CD4-positive, alpha-beta T cell (primary cell): ENCODE results near the gene NFIL3. TPM values are rescaled to one million over a fixed set of nuclear protein-coding genes. Genes with fewer than 3 reads are reported as not detected.
A peak's percentile ranks its signal among the peaks of the same experiment; 100 is the strongest.

Experiments used
- ATAC-seq: fragments of 200-7000 bp; cut with Tn5 transposase; one replicate; pipeline ENCODE4 v1.10.0; 2022; ENCODE audit warnings: mild to moderate bottlenecking; ENCODE audit not compliant: poor library complexity
- CTCF ChIA-PET: fragments of 350-600 bp; sonication (Branson Sonifier 250); formaldehyde crosslinking; loops from one replicate; lab custom pipeline; 2021; ENCODE audit warnings: antibody characterized with exemption, inconsistent platforms; lab: Charles Lee
- POLR2A ChIA-PET: fragments of 350-600 bp; sonication (Branson Sonifier 250); formaldehyde crosslinking; loops from one replicate; lab custom pipeline; 2021; ENCODE audit warnings: antibody characterized with exemption, inconsistent platforms; lab: Charles Lee
- DNase-seq, 14 experiments: peaks; one replicate each; pipeline ENCODE4 v3.0.0-alpha.2; 2013 to 2020; ENCODE audit warnings: mixed read lengths in 2 of 14
- H3K27ac ChIP-seq, 2 donors: one replicate each; pipeline versions ENCODE4 v1.5.1 to v1.7.0; 2013; ENCODE audit warnings: low read length in 2 of 2, low read depth in 1 of 2, mild to moderate bottlenecking in 1 of 2
- H3K27me3 ChIP-seq, 2 experiments: 1 replicate in 1 of 2; 2 replicates in 1 of 2; pipeline versions ENCODE4 v1.6.1 to v1.7.0; 2013; ENCODE audit warnings: low read length in 2 of 2, control low read depth in 1 of 2, mild to moderate bottlenecking in 1 of 2, moderate library complexity in 1 of 2; ENCODE audit not compliant: insufficient read depth in 2 of 2, control insufficient read depth in 1 of 2
- H3K36me3 ChIP-seq: one replicate; pipeline ENCODE4 v1.6.1; 2013; ENCODE audit warnings: low read length, control low read depth; ENCODE audit not compliant: insufficient read depth
- H3K4me1 ChIP-seq: one replicate; pipeline ENCODE4 v1.6.1; 2013; ENCODE audit warnings: low read length, control low read depth; ENCODE audit not compliant: insufficient read depth
- H3K4me3 ChIP-seq: one replicate; pipeline ENCODE4 v1.5.1; 2013; ENCODE audit warnings: mild to moderate bottlenecking, low read length, moderate library complexity
- H3K9me3 ChIP-seq, 2 experiments: 1 replicate in 1 of 2; 2 replicates in 1 of 2; pipeline versions ENCODE4 v1.6.1 to v1.7.0; 2013; ENCODE audit warnings: low read length in 2 of 2, mild to moderate bottlenecking in 2 of 2, control low read depth in 1 of 2, moderate library complexity in 1 of 2; ENCODE audit not compliant: control insufficient read depth in 1 of 2, insufficient read depth in 1 of 2
- H3K27ac Mint-ChIP-seq: one replicate; pipeline ENCODE4 v1.8.0; 2020; ENCODE audit warnings: mixed read lengths
- H3K27me3 Mint-ChIP-seq: one replicate; pipeline ENCODE4 v1.8.0; 2021; ENCODE audit warnings: mixed read lengths
- H3K36me3 Mint-ChIP-seq: one replicate; pipeline ENCODE4 v1.8.0; 2021; ENCODE audit warnings: low read depth, mixed read lengths
- H3K4me1 Mint-ChIP-seq: one replicate; pipeline ENCODE4 v1.8.0; 2021; ENCODE audit warnings: low read depth, mixed read lengths
- H3K4me3 Mint-ChIP-seq: one replicate; pipeline ENCODE4 v1.8.0; 2020; ENCODE audit warnings: mild to moderate bottlenecking, mixed read lengths
- H3K9me3 Mint-ChIP-seq: one replicate; pipeline ENCODE4 v1.8.0; 2020; ENCODE audit warnings: mixed read lengths
- intact Hi-C, 2 experiments: fragments of 100-400 bp; cut with DNase I in 1 of 2; cut with micrococcal nuclease in 1 of 2; formaldehyde crosslinking; loops; one replicate each; pipeline versions ENCODE4 v1.15.1 to v1.9.0; 2023 to 2025; cut with DNase I, micrococcal nuclease
- total RNA-seq, 174 experiments: library from RNA in 2 of 174; stranded (reverse) in 2 of 174; gene quantifications; one replicate each; pipeline ENCODE4 v1.2.3 and lab custom pipeline; 2021 to 2026
- TF ChIP-seq, protein P1 (sequence below): fragments of 200-600 bp; IDR thresholded peaks from one replicate; pipeline ENCODE4 v1.8.0; 2022; ENCODE audit warnings: antibody characterized with exemption, mild to moderate bottlenecking

Gene NFIL3
- total RNA-seq, 2 experiments from 2014 or later, result 31.0 to 32.4 TPM

DNA sequence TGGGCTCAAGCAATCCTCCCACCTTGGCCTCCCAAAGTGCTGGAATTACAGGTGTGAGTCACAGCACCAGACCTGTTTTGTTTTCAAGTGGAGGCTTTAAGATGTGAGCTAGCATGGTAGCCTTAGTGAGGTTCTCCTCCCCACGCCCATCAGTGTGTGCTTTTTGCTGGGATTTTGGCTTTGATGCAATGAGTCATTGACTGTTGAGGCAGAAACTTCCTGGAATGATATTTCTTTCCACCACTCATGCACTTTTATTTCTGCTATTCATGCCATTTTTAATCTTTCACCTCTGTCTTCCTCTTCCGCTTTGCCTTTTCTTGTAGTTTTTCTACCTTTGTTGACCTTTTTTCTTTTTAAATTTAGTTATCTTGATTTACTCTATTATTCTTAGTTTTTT lies 4.2 kb upstream of the NFIL3 start:
- Histone ChIP-seq H3K27me3 (no peaks in the 10 kb centered on the region), H3K36me3 (no peaks in the 10 kb centered on the region), H3K4me1 (peaks cover 22% of the 10 kb centered on the region), H3K4me3 (no peak overlapping the region), H3K9me3 (no peaks in the 10 kb centered on the region), H3K27ac (no peak overlapping the region)
- Mint-ChIP-seq H3K4me1 (peaks cover 25% of the 10 kb centered on the region), H3K36me3 (peaks cover 10% of the 10 kb centered on the region), H3K4me3 (no peak overlapping the region), H3K27ac (no peak overlapping the region), H3K27me3 (peaks cover 9% of the 10 kb centered on the region), H3K9me3 (no peaks in the 10 kb centered on the region)
- POLR2A ChIA-PET, result no interaction called here
- ATAC-seq (no peak), DNase-seq (peak in 1 of 14 experiments; percentile 24)
- CTCF ChIA-PET, result no interaction called here
- TF ChIP-seq, protein P1, sequence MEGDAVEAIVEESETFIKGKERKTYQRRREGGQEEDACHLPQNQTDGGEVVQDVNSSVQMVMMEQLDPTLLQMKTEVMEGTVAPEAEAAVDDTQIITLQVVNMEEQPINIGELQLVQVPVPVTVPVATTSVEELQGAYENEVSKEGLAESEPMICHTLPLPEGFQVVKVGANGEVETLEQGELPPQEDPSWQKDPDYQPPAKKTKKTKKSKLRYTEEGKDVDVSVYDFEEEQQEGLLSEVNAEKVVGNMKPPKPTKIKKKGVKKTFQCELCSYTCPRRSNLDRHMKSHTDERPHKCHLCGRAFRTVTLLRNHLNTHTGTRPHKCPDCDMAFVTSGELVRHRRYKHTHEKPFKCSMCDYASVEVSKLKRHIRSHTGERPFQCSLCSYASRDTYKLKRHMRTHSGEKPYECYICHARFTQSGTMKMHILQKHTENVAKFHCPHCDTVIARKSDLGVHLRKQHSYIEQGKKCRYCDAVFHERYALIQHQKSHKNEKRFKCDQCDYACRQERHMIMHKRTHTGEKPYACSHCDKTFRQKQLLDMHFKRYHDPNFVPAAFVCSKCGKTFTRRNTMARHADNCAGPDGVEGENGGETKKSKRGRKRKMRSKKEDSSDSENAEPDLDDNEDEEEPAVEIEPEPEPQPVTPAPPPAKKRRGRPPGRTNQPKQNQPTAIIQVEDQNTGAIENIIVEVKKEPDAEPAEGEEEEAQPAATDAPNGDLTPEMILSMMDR, result no peak
- intact Hi-C loops, result loop anchor here in 1 of 2 experiments (5.0 kb wide), 1 partner anchor 236 kb away; no protein-coding TSS in a partner anchor

- Mint-ChIP-seq H3K9me3 (no peaks in the 10 kb centered on the region), H3K27ac (peak overlapping the region; percentile 82), H3K36me3 (peaks cover 16% of the 10 kb centered on the region), H3K4me1 (peaks cover 39% of the 10 kb centered on the region), H3K4me3 (peak overlapping the region; percentile 90), H3K27me3 (peaks cover 23% of the 10 kb centered on the region)
- Histone ChIP-seq H3K36me3 (no peaks in the 10 kb centered on the region), H3K4me3 (no peak overlapping the region), H3K27ac (no peak overlapping the region), H3K27me3 (peaks cover 0 to 14% of the 10 kb centered on the region in 2 experiments), H3K9me3 (no peaks in the 10 kb centered on the region), H3K4me1 (peaks cover 37% of the 10 kb centered on the region)
- intact Hi-C loops, result loop anchor here (1.0 to 5.0 kb wide), 3 partner anchors 234 to 511 kb away; no protein-coding TSS in a partner anchor
- DNase-seq (peak in 4 of 14 experiments; percentile 8 to 69 (median 66)), ATAC-seq (no peak)
- CTCF ChIA-PET, result interaction anchor here (1.1 to 2.3 kb wide), 4 partner anchors 70 to 511 kb away, joined by 3 to 19 read pairs (median 8); no protein-coding TSS in a partner anchor
- TF ChIP-seq, protein P1, result peak; percentile 60
- POLR2A ChIA-PET, result interaction anchor here (1.3 to 1.4 kb wide), 2 partner anchors 389 to 511 kb away, joined by 7 to 11 read pairs; no protein-coding TSS in a partner anchor
Observed at GRCh38 chr9:91426123-91426745, 2.6 kb upstream of the NFIL3 start.

GRCh38 chr9:91425271-91425670 lies 1.6 kb upstream of the NFIL3 start:
- intact Hi-C loops, result loop anchor here (1.0 to 5.0 kb wide), 3 partner anchors 62 to 392 kb away; no protein-coding TSS in a partner anchor
- Histone ChIP-seq H3K36me3 (no peaks in the 10 kb centered on the region), H3K4me3 (peak overlapping the region; percentile 67), H3K27ac (no peak overlapping the region), H3K27me3 (peaks cover 8 to 23% of the 10 kb centered on the region in 2 experiments), H3K4me1 (peaks cover 45% of the 10 kb centered on the region), H3K9me3 (no peaks in the 10 kb centered on the region)
- Mint-ChIP-seq H3K36me3 (peaks cover 16% of the 10 kb centered on the region), H3K4me3 (peak overlapping the region; percentile 90), H3K4me1 (peaks cover 45% of the 10 kb centered on the region), H3K9me3 (no peaks in the 10 kb centered on the region), H3K27me3 (peaks cover 30% of the 10 kb centered on the region), H3K27ac (peak overlapping the region; percentile 82)
- ChIA-PET CTCF (interaction anchor here (1.3 to 2.3 kb wide), 3 partner anchors 8 to 510 kb away, joined by 4 to 19 read pairs (median 13); no protein-coding TSS in a partner anchor), POLR2A (interaction anchor here (1.4 kb wide), 1 partner anchor 388 kb away, joined by 7 read pairs; no protein-coding TSS in a partner anchor)
- DNase-seq, result peak in 3 of 14 experiments; percentile 13 to 52 (median 44)
- ATAC-seq, result no peak
- TF ChIP-seq, protein P1, result no peak
